Measurements from ENCODE around the gene EFTUD2. TPM values are rescaled to one million over a fixed set of nuclear protein-coding genes. Genes with fewer than 3 reads are reported as not detected.

The EFTUD2 gene
- total RNA-seq, 2 experiments from 2014 or later = 133 to 145 TPM

GRCh38 chr17:44865931-44866330 is 33.3 kb downstream of the EFTUD2 start:
- POLR2A ChIA-PET = interaction anchor here (0.7 kb wide), 1 partner anchor 91 kb away, joined by 3 read pairs; no protein-coding TSS in a partner anchor
- H3K36me3 Mint-ChIP-seq (ENCODE audit: low read depth) = peaks cover 39% of the 10 kb centered on the region

GRCh38 chr17:44865231-44865660 is 34.0 kb downstream of the EFTUD2 start:
- H3K4me1 Mint-ChIP-seq = no peaks in the 10 kb centered on the region
- H3K27me3 Mint-ChIP-seq = no peaks in the 10 kb centered on the region
- no peak overlapping the region for H3K27ac Mint-ChIP-seq
- peak; percentile 85 for DNase-seq
- peaks cover 40% of the 10 kb centered on the region for H3K36me3 Mint-ChIP-seq (ENCODE audit: low read depth)
- H3K4me3 Mint-ChIP-seq = no peak overlapping the region
- CTCF ChIA-PET = interaction anchor here (0.5 to 4.2 kb wide), 10 partner anchors 10 to 758 kb away, joined by 3 to 23 read pairs (median 3); partner anchors contain the start of gene ACBD4
- no peaks in the 10 kb centered on the region for H3K9me3 Mint-ChIP-seq
- POLR2A ChIA-PET = no interaction called here

More at GRCh38 chr17:44865931-44866330, 33.3 kb downstream of the EFTUD2 start:
- no peaks in the 10 kb centered on the region for H3K4me1 Mint-ChIP-seq
- no peaks in the 10 kb centered on the region for H3K9me3 Mint-ChIP-seq
- H3K4me3 Mint-ChIP-seq = no peak overlapping the region
- H3K27ac Mint-ChIP-seq = no peak overlapping the region
- no peak for DNase-seq
- CTCF ChIA-PET = interaction anchor here (1.0 to 4.2 kb wide), 5 partner anchors 9 to 94 kb away, joined by 3 to 23 read pairs (median 4); no protein-coding TSS in a partner anchor
- H3K27me3 Mint-ChIP-seq = no peaks in the 10 kb centered on the region

- no peaks in the 10 kb centered on the region for H3K9me3 Mint-ChIP-seq
- H3K27me3 Mint-ChIP-seq = no peaks in the 10 kb centered on the region
- peaks cover 43% of the 10 kb centered on the region for H3K36me3 Mint-ChIP-seq (ENCODE audit: low read depth)
- CTCF ChIA-PET = interaction anchor here (0.5 to 4.2 kb wide), 10 partner anchors 9 to 758 kb away, joined by 3 to 23 read pairs (median 3); partner anchors contain the start of gene ACBD4
- no peaks in the 10 kb centered on the region for H3K4me1 Mint-ChIP-seq
- POLR2A ChIA-PET = no interaction called here
- no peak overlapping the region for H3K27ac Mint-ChIP-seq
- no peak overlapping the region for H3K4me3 Mint-ChIP-seq
- no peak for DNase-seq
These were observed 34.4 kb downstream of the EFTUD2 start for GRCh38 chr17:44864831-44865230.

- no peak for DNase-seq
- no peak overlapping the region for H3K27ac Mint-ChIP-seq
- H3K9me3 Mint-ChIP-seq = no peaks in the 10 kb centered on the region
- CTCF ChIA-PET = interaction anchor here (0.6 to 4.2 kb wide), 5 partner anchors 30 to 1962 kb away, joined by 3 to 23 read pairs (median 6); no protein-coding TSS in a partner anchor
- H3K4me3 Mint-ChIP-seq = no peak overlapping the region
- peaks cover 49% of the 10 kb centered on the region for H3K36me3 Mint-ChIP-seq (ENCODE audit: low read depth)
- no peaks in the 10 kb centered on the region for H3K4me1 Mint-ChIP-seq
- no peaks in the 10 kb centered on the region for H3K27me3 Mint-ChIP-seq
- POLR2A ChIA-PET = no interaction called here
These were observed 36.0 kb downstream of the EFTUD2 start for GRCh38 chr17:44863061-44863918.

- Mint-ChIP-seq H3K27ac (no peak overlapping the region), H3K27me3 (no peaks in the 10 kb centered on the region), H3K4me3 (no peak overlapping the region), H3K4me1 (no peaks in the 10 kb centered on the region), H3K9me3 (no peaks in the 10 kb centered on the region), H3K36me3 (ENCODE audit: low read depth) (peaks cover 44% of the 10 kb centered on the region)
- ChIA-PET CTCF (interaction anchor here (0.6 to 4.2 kb wide), 7 partner anchors 8 to 1963 kb away, joined by 3 to 23 read pairs (median 4); no protein-coding TSS in a partner anchor), POLR2A (no interaction called here)
- no peak for DNase-seq
These were observed 36.8 kb downstream of the EFTUD2 start for GRCh38 chr17:44862278-44862914.

- ChIA-PET POLR2A (no interaction called here), CTCF (interaction anchor here (0.5 to 0.6 kb wide), 2 partner anchors 17 to 429 kb away, joined by 3 to 6 read pairs; no protein-coding TSS in a partner anchor)
These were observed 39.5 kb downstream of the EFTUD2 start for GRCh38 chr17:44859701-44860100.

GRCh38 chr17:44854192-44854591 is 45.1 kb downstream of the EFTUD2 start:
- POLR2A ChIA-PET = no interaction called here
- DNase-seq = no peak
- H3K9me3 Mint-ChIP-seq = no peaks in the 10 kb centered on the region
- H3K36me3 Mint-ChIP-seq (ENCODE audit: low read depth) = peaks cover 53% of the 10 kb centered on the region
- no peak overlapping the region for H3K27ac Mint-ChIP-seq
- no peaks in the 10 kb centered on the region for H3K27me3 Mint-ChIP-seq
- H3K4me1 Mint-ChIP-seq = no peaks in the 10 kb centered on the region
- CTCF ChIA-PET = interaction anchor here (0.6 kb wide), 1 partner anchor 76 kb away, joined by 3 read pairs; no protein-coding TSS in a partner anchor
- no peak overlapping the region for H3K4me3 Mint-ChIP-seq

More at GRCh38 chr17:44859701-44860100, 39.5 kb downstream of the EFTUD2 start:
- no peaks in the 10 kb centered on the region for H3K9me3 Mint-ChIP-seq
- no peak overlapping the region for H3K27ac Mint-ChIP-seq
- no peaks in the 10 kb centered on the region for H3K27me3 Mint-ChIP-seq
- DNase-seq = no peak
- H3K4me3 Mint-ChIP-seq = no peak overlapping the region
- H3K36me3 Mint-ChIP-seq (ENCODE audit: low read depth) = peaks cover 52% of the 10 kb centered on the region
- H3K4me1 Mint-ChIP-seq = no peaks in the 10 kb centered on the region

- no peak overlapping the region for H3K27ac Mint-ChIP-seq
- H3K27me3 Mint-ChIP-seq = no peaks in the 10 kb centered on the region
- no peak overlapping the region for H3K4me3 Mint-ChIP-seq
- no peak for DNase-seq
- peaks cover 40% of the 10 kb centered on the region for H3K36me3 Mint-ChIP-seq (ENCODE audit: low read depth)
- H3K9me3 Mint-ChIP-seq = no peaks in the 10 kb centered on the region
- ChIA-PET CTCF (interaction anchor here (0.6 kb wide), 1 partner anchor 40 kb away, joined by 3 read pairs; no protein-coding TSS in a partner anchor), POLR2A (no interaction called here)
- H3K4me1 Mint-ChIP-seq = no peaks in the 10 kb centered on the region
These were observed 48.6 kb downstream of the EFTUD2 start for GRCh38 chr17:44850612-44851011.

GRCh38 chr17:44850025-44850424 is 49.2 kb downstream of the EFTUD2 start:
- Mint-ChIP-seq H3K27me3 (no peaks in the 10 kb centered on the region), H3K4me3 (no peak overlapping the region), H3K27ac (peak overlapping the region; percentile 19), H3K36me3 (ENCODE audit: low read depth) (peaks cover 37% of the 10 kb centered on the region), H3K9me3 (no peaks in the 10 kb centered on the region), H3K4me1 (no peaks in the 10 kb centered on the region)
- ChIA-PET POLR2A (no interaction called here), CTCF (interaction anchor here (0.6 kb wide), 1 partner anchor 39 kb away, joined by 3 read pairs; no protein-coding TSS in a partner anchor)
- DNase-seq = no peak

GRCh38 chr17:44848961-44849489 is 50.2 kb downstream of the EFTUD2 start:
- ChIA-PET CTCF (interaction anchor here (0.8 kb wide), 1 partner anchor 29 kb away, joined by 3 read pairs; no protein-coding TSS in a partner anchor), POLR2A (no interaction called here)
- no peaks in the 10 kb centered on the region for H3K9me3 Mint-ChIP-seq
- no peak overlapping the region for H3K4me3 Mint-ChIP-seq
- no peaks in the 10 kb centered on the region for H3K4me1 Mint-ChIP-seq
- H3K27me3 Mint-ChIP-seq = no peaks in the 10 kb centered on the region
- H3K27ac Mint-ChIP-seq = no peak overlapping the region
- DNase-seq = no peak
- peaks cover 28% of the 10 kb centered on the region for H3K36me3 Mint-ChIP-seq (ENCODE audit: low read depth)

GRCh38 chr17:44848257-44848795 is 50.9 kb downstream of the EFTUD2 start:
- Mint-ChIP-seq H3K4me3 (no peak overlapping the region), H3K36me3 (ENCODE audit: low read depth) (peaks cover 21% of the 10 kb centered on the region), H3K27me3 (no peaks in the 10 kb centered on the region), H3K27ac (peak overlapping the region; percentile 72), H3K4me1 (no peaks in the 10 kb centered on the region), H3K9me3 (no peaks in the 10 kb centered on the region)
- ChIA-PET POLR2A (no interaction called here), CTCF (interaction anchor here (0.9 to 1.1 kb wide), 3 partner anchors 10 to 287 kb away, joined by 4 read pairs; partner anchors contain the start of gene ACBD4)
- no peak for DNase-seq

- DNase-seq = no peak
- H3K9me3 Mint-ChIP-seq = no peaks in the 10 kb centered on the region
- no peak within 1 kb of the TSS for H3K4me3 Mint-ChIP-seq
- peak within 1 kb of the TSS; percentile 72 for H3K27ac Mint-ChIP-seq
- H3K36me3 Mint-ChIP-seq (ENCODE audit: low read depth) = peaks cover 19% of the 10 kb centered on the region
- H3K4me1 Mint-ChIP-seq = no peaks in the 10 kb centered on the region
- POLR2A ChIA-PET = no interaction called here
- CTCF ChIA-PET = interaction anchor here (0.9 to 1.1 kb wide), 4 partner anchors 11 to 288 kb away, joined by 3 to 4 read pairs (median 4); partner anchors contain the start of gene ACBD4
- H3K27me3 Mint-ChIP-seq = no peaks in the 10 kb centered on the region
These were observed 51.7 kb downstream of the EFTUD2 start, which contains the start of gene HIGD1B for GRCh38 chr17:44847586-44847985. Gene HIGD1B, plus strand, starts transcription at chr17:44847883. Its CDS starts 270 bp downstream, at chr17:44848153.

Data from activated CD4-positive, alpha-beta T cell treated with anti-CD3 and anti-CD28 coated beads, Interleukin-2, amount 10 ng/mL, durations not matched to agents 7 days and 5 days (primary cell).